Neural cell (in vitro differentiated cells): ENCODE data around the gene CABLES1. TPM values are rescaled to one million over a fixed set of nuclear protein-coding genes. Genes with fewer than 3 reads are reported as not detected.
"Not testable (repeated sequence)": the region's sequence is repeated elsewhere in the genome, so short reads cannot be mapped to it uniquely, and the experiment has no call there.

ENCODE experiments used
- H2AFZ ChIP-seq: fragments of 200-600, 300-800 bp; sonication (generic), shearing (Covaris generic); 2 replicates; pipeline ENCODE4 v1.6.0; 2014; ENCODE audit warnings: low read depth, mild to moderate bottlenecking, antibody characterized with exemption, low read length, moderate library complexity
- H3F3A ChIP-seq: fragments of 200-600 bp; shearing (Covaris generic); 2 replicates; pipeline ENCODE4 v1.6.1; 2016; ENCODE audit warnings: mild to moderate bottlenecking, moderate library complexity, mixed read lengths, antibody characterized with exemption, low read length; ENCODE audit not compliant: insufficient read depth, poor library complexity, severe bottlenecking
- H3K27ac ChIP-seq: fragments of 200-600, 300-800 bp; sonication (generic), shearing (Covaris generic); 2 replicates; pipeline ENCODE4 v1.5.1; 2014; ENCODE audit warnings: mild to moderate bottlenecking, low read length, moderate library complexity
- H3K27me3 ChIP-seq: fragments of 300-800, 200-600 bp; sonication (generic), shearing (Covaris generic); 2 replicates; pipeline ENCODE4 v1.6.0; 2014; ENCODE audit warnings: mild to moderate bottlenecking, low read depth, low read length, moderate library complexity; ENCODE audit not compliant: insufficient read depth
- H3K36me3 ChIP-seq: fragments of 300-800, 200-600 bp; sonication (generic), shearing (Covaris generic); 2 replicates; pipeline ENCODE4 v1.5.1; 2014; ENCODE audit warnings: mild to moderate bottlenecking, antibody characterized with exemption, low read length, moderate library complexity; ENCODE audit not compliant: insufficient read depth
- H3K4me2 ChIP-seq: fragments of 300-800, 200-600 bp; sonication (generic), shearing (Covaris generic); 2 replicates; pipeline ENCODE4 v1.6.0; 2014; ENCODE audit warnings: mild to moderate bottlenecking, low read length
- H3K4me3 ChIP-seq: fragments of 300-800, 200-600 bp; sonication (generic), shearing (Covaris generic); 2 replicates; pipeline ENCODE4 v1.5.1; 2014; ENCODE audit warnings: mild to moderate bottlenecking, low read length, moderate library complexity
- H3K79me2 ChIP-seq: fragments of 200-600 bp; shearing (Covaris generic); replicated peaks from 2 replicates; pipeline ENCODE4 v1.6.0; 2014; ENCODE audit warnings: mild to moderate bottlenecking, low read length, moderate library complexity; ENCODE audit not compliant: insufficient read depth
- H3K9ac ChIP-seq: fragments of 300-800, 200-600 bp; sonication (generic), shearing (Covaris generic); 2 replicates; pipeline ENCODE4 v1.6.1; 2016; ENCODE audit warnings: mild to moderate bottlenecking, low read length, mixed read lengths
- H3K9me2 ChIP-seq: fragments of 200-600 bp; shearing (Covaris generic); 2 replicates; pipeline ENCODE4 v1.6.1; 2016; ENCODE audit warnings: mild to moderate bottlenecking, low read length, mixed read lengths; ENCODE audit not compliant: insufficient read depth
- H3K9me3 ChIP-seq: fragments of 200-600, 300-800 bp; sonication (generic), shearing (Covaris generic); 2 replicates; pipeline ENCODE4 v1.6.1; 2016; ENCODE audit warnings: mild to moderate bottlenecking, mixed run types, low read length, moderate library complexity, mixed read lengths
- H4K20me1 ChIP-seq: fragments of 200-600 bp; shearing (Covaris generic); 2 replicates; pipeline ENCODE4 v1.6.1; 2016; ENCODE audit warnings: mild to moderate bottlenecking, mixed run types; ENCODE audit not compliant: insufficient read depth
- EP300 ChIP-seq: fragments of 450-650 bp; conservative IDR thresholded peaks from 2 replicates; pipeline ENCODE4 v1.6.1; 2014; ENCODE audit warnings: antibody characterized with exemption, mild to moderate bottlenecking, moderate library complexity; ENCODE audit not compliant: poor library complexity, severe bottlenecking
- EZH2 ChIP-seq: fragments of 200-600, 300-800 bp; shearing (Covaris generic), sonication (generic); IDR thresholded peaks from 2 replicates; pipeline ENCODE4 v1.6.1; 2014; ENCODE audit warnings: antibody characterized with exemption, low read length, borderline replicate concordance, mild to moderate bottlenecking; ENCODE audit not compliant: insufficient read depth, poor library complexity, severe bottlenecking
- MXI1 ChIP-seq: fragments of 450-650 bp; conservative IDR thresholded peaks from 2 replicates; pipeline ENCODE4 v1.6.1; 2014; ENCODE audit warnings: antibody characterized with exemption, mild to moderate bottlenecking; ENCODE audit not compliant: poor library complexity, severe bottlenecking
- POLR2AphosphoS5 ChIP-seq: IDR thresholded peaks from 2 replicates; pipeline ENCODE4 v1.6.1; 2012
- RAD21 ChIP-seq: fragments of 450-650 bp; conservative IDR thresholded peaks from 2 replicates; pipeline ENCODE4 v1.6.1; 2014; ENCODE audit warnings: antibody characterized with exemption, mild to moderate bottlenecking, moderate library complexity
- SMC3 ChIP-seq: fragments of 450-650 bp; conservative IDR thresholded peaks from 2 replicates; pipeline ENCODE4 v1.6.1; 2014; ENCODE audit warnings: antibody characterized with exemption, mild to moderate bottlenecking, moderate library complexity; ENCODE audit not compliant: poor library complexity
- TAF1 ChIP-seq: IDR thresholded peaks from 2 replicates; pipeline ENCODE4 v1.6.1; 2012; ENCODE audit warnings: low read depth
- polyA plus RNA-seq: library from polyadenylated mRNA; depleted of rRNA; stranded (reverse); fragments of >200 nt; gene quantifications from 2 replicates; pipeline ENCODE4 v1.2.3, GENCODE V29; 2014
- TF ChIP-seq, protein P1 (sequence below): fragments of 450-650 bp; IDR thresholded peaks from 2 replicates; pipeline ENCODE4 v1.5.1; 2014; ENCODE audit warnings: antibody characterized with exemption, mild to moderate bottlenecking, moderate library complexity; ENCODE audit not compliant: poor library complexity, severe bottlenecking
- TF ChIP-seq, protein P2 (sequence below): IDR thresholded peaks from 2 replicates; pipeline ENCODE4 v1.6.1; 2012; ENCODE audit warnings: borderline replicate concordance

CABLES1 gene
- polyA plus RNA-seq, 1 donor from 2014 or later = 1.4 TPM

DNA sequence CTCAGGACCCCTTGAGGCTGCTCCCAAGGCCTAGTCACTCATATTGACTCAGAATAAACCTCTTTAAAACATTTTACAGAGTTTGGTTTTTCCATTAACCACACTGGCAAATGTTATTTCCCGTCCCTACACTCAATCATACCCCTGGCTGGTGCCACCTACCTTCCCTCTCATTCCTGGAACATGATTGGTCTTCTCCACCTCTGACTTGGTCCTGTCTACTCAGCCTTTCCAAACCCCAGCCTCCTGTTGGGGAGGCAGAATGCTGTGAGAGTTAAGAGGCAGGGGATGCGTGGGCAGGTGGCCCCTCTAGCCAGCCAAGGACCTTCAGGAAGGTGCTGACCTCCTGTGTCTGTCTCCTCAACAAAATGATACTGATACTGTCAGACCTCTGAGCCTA, 149.3 kb downstream of the CABLES1 start:
- Histone ChIP-seq H3K4me2 (no peak overlapping the region), H3K9me2 (no peaks in the 10 kb centered on the region), H3K4me3 (no peak overlapping the region), H3K27me3 (no peaks in the 10 kb centered on the region), H2AFZ (no peak overlapping the region), H3K27ac (no peak overlapping the region), H4K20me1 (no peaks in the 10 kb centered on the region), H3K79me2 (no peaks in the 10 kb centered on the region), H3F3A (no peaks in the 10 kb centered on the region), H3K36me3 (no peaks in the 10 kb centered on the region), H3K9me3 (no peaks in the 10 kb centered on the region), H3K9ac (no peak overlapping the region)
- TF ChIP-seq, protein P1, sequence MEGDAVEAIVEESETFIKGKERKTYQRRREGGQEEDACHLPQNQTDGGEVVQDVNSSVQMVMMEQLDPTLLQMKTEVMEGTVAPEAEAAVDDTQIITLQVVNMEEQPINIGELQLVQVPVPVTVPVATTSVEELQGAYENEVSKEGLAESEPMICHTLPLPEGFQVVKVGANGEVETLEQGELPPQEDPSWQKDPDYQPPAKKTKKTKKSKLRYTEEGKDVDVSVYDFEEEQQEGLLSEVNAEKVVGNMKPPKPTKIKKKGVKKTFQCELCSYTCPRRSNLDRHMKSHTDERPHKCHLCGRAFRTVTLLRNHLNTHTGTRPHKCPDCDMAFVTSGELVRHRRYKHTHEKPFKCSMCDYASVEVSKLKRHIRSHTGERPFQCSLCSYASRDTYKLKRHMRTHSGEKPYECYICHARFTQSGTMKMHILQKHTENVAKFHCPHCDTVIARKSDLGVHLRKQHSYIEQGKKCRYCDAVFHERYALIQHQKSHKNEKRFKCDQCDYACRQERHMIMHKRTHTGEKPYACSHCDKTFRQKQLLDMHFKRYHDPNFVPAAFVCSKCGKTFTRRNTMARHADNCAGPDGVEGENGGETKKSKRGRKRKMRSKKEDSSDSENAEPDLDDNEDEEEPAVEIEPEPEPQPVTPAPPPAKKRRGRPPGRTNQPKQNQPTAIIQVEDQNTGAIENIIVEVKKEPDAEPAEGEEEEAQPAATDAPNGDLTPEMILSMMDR = no peak
- no peak for TF ChIP-seq EP300
- no peak for TF ChIP-seq SMC3
- TF ChIP-seq RAD21 = no peak
- no peak for TF ChIP-seq MXI1
- TF ChIP-seq EZH2 = no peak
- TF ChIP-seq, protein P2, sequence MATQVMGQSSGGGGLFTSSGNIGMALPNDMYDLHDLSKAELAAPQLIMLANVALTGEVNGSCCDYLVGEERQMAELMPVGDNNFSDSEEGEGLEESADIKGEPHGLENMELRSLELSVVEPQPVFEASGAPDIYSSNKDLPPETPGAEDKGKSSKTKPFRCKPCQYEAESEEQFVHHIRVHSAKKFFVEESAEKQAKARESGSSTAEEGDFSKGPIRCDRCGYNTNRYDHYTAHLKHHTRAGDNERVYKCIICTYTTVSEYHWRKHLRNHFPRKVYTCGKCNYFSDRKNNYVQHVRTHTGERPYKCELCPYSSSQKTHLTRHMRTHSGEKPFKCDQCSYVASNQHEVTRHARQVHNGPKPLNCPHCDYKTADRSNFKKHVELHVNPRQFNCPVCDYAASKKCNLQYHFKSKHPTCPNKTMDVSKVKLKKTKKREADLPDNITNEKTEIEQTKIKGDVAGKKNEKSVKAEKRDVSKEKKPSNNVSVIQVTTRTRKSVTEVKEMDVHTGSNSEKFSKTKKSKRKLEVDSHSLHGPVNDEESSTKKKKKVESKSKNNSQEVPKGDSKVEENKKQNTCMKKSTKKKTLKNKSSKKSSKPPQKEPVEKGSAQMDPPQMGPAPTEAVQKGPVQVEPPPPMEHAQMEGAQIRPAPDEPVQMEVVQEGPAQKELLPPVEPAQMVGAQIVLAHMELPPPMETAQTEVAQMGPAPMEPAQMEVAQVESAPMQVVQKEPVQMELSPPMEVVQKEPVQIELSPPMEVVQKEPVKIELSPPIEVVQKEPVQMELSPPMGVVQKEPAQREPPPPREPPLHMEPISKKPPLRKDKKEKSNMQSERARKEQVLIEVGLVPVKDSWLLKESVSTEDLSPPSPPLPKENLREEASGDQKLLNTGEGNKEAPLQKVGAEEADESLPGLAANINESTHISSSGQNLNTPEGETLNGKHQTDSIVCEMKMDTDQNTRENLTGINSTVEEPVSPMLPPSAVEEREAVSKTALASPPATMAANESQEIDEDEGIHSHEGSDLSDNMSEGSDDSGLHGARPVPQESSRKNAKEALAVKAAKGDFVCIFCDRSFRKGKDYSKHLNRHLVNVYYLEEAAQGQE = no peak
- TF ChIP-seq POLR2AphosphoS5 = no peak
- TF ChIP-seq TAF1 = no peak

GRCh38 chr18:23285581-23285980, 150.3 kb downstream of the CABLES1 start:
- not testable (repeated sequence) for H3K9me3 ChIP-seq, H3K9me2 ChIP-seq, H3K4me2 ChIP-seq, H3K4me3 ChIP-seq, H2AFZ ChIP-seq, H3K36me3 ChIP-seq, H3F3A ChIP-seq, H3K9ac ChIP-seq, H4K20me1 ChIP-seq, H3K27me3 ChIP-seq, H3K27ac ChIP-seq, H3K79me2 ChIP-seq
